C4-2B (cell line): ENCODE measurements around the gene CHST11.

Experiments used
- ZFX ChIP-seq: fragments of 450-650 bp; IDR thresholded peaks from 2 replicates; pipeline ENCODE4 v1.6.1; 2017
- TF ChIP-seq, protein P1 (sequence below): fragments of 450-650 bp; conservative IDR thresholded peaks from 2 replicates; pipeline ENCODE4 v1.5.1; 2017; ENCODE audit warnings: mild to moderate bottlenecking

DNA sequence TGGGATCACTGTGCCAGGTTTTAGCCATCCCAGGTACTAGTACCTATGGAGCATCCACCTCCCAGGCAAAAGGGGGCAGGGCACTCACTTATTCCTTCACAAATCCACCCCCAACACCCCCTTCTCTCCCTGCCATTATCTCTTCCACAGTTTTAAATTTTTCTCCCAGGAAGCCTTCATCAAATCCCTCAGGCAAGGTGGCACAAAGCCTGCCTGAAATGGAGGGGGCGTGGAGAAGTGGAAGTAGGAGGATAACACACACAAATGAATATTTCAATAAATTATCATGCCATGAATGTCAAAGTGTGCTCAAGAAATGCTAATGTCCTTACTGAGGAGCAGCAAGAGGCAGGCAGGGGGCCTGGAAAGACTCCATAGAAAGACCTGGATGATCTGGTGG lies 4.7 kb upstream of the CHST11 start:
- TF ChIP-seq, protein P1, sequence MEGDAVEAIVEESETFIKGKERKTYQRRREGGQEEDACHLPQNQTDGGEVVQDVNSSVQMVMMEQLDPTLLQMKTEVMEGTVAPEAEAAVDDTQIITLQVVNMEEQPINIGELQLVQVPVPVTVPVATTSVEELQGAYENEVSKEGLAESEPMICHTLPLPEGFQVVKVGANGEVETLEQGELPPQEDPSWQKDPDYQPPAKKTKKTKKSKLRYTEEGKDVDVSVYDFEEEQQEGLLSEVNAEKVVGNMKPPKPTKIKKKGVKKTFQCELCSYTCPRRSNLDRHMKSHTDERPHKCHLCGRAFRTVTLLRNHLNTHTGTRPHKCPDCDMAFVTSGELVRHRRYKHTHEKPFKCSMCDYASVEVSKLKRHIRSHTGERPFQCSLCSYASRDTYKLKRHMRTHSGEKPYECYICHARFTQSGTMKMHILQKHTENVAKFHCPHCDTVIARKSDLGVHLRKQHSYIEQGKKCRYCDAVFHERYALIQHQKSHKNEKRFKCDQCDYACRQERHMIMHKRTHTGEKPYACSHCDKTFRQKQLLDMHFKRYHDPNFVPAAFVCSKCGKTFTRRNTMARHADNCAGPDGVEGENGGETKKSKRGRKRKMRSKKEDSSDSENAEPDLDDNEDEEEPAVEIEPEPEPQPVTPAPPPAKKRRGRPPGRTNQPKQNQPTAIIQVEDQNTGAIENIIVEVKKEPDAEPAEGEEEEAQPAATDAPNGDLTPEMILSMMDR: no peak
- TF ChIP-seq ZFX: no peak
